GM19467 (cell line): ENCODE data around the gene EPAS1.

ENCODE experiments used
- ATAC-seq: cut with Tn5 transposase; IDR thresholded peaks from one replicate; pipeline ENCODE4 v1.9.1; 2021; ENCODE audit warnings: mild to moderate bottlenecking, moderate library complexity; ENCODE audit not compliant: unreplicated experiment

Gene EPAS1

DNA sequence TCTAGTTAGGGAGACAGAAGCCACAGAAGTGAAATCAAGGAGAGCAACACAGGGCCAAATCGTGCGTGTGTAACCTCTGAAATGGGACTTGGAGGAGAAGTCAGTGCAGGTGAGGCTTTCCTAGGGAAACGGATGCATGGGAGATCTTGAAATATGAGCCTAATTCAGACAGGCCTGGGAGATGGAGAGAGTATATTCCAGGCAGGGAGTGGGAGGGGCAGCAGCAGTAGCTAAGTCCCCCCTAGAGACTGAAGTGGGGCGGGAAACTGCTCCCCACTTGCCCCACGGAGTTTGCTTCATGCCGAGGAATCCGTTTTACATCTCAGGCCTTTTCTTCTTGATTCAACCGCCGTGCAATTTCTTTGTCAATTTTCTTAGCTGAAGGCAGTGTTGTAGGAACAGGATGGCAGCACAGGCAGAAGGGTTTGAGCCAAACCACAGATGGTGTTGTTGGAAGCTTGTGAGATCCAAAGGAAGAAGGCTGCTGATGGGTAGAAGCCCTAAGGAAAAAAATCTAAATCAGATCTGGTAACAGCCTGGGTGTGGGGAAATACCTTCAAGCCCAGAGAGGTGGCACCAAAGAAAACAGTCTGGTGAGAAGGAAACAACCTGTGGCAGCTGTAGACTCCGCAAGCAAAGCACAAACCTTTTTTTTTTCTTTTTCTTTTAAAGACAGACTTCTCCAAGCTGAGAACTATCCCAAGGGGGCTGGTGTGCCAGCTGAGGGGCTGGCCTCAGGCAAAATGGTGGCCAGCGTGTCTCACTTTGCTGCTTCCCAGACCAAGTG is 40.2 kb downstream of the EPAS1 start:
- no peak for ATAC-seq

DNA sequence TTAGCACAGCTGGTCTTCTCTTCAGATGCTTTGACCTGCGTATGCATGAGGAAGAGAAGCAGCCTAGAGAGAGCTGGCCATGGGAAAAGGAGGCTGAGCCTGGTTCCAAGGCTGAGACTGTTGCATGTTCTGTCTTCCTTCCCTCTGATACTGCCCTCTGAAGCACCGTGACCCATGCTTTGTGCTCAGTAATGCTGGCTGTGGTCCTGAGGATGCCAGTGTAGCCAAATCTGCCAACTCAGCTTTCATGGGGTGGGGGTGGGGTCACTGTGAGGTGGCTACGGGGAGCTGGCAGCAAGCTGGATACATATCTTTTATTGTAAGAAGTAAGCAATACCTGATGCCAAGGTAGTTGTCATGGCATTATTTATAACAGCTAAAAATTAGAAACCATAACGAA is 41.5 kb downstream of the EPAS1 start:
- no peak for ATAC-seq

DNA sequence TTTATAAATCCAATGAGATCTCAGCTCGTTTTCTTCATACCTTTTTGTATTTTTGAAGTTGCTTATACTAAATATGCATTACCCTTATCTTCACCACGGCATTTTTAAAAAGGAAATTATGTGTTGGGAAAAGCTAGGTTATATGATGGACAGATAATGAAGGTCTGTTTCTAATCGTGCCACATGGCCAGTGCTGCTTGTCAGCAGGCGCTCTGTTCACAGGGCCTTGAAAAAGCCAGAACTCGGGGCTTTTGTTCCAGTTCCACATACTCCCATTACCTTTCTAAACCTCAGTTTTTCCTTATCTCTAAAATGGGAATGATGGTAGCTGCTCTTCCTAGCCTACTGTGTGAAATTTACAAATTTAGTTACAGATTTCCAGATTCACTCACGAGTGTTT is 42.0 kb downstream of the EPAS1 start:
- no peak for ATAC-seq

DNA sequence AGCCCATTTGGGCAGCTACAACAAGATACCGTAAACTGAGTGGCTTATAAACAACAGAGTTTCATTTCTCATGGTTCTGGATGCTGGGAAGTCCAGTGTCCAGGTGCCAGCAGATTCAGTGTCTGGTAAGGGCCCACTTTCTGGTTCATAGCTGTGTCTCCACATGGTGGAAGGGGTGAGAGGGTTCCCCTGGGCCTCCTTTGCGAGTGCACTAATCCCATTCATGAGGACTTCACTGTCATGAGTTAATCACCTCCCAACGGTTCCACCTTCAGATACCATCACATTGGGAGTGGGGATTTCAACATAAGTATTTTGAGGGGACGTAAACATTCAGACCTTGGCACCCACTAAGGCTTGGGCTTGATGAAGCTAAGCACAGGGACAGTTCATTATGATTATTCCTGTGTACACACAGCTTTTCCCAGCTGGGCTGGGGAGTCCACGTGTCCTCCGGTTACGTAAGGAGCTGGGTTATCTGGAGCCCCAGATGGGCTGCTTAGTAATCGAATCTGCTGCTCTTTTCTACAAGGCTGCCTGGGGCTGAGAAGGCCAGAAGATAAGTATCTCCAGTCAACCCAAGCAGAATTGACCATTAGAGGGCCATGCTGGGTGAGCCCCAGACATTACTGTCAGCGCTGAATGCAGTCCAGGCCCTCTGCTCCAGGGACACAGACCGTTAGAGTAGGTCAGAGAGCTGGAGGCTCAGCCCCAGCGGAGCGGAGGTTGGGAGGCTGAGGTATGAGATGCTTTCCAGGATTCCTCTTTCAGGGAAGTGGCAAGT is 42.7 kb downstream of the EPAS1 start:
- no peak for ATAC-seq

DNA sequence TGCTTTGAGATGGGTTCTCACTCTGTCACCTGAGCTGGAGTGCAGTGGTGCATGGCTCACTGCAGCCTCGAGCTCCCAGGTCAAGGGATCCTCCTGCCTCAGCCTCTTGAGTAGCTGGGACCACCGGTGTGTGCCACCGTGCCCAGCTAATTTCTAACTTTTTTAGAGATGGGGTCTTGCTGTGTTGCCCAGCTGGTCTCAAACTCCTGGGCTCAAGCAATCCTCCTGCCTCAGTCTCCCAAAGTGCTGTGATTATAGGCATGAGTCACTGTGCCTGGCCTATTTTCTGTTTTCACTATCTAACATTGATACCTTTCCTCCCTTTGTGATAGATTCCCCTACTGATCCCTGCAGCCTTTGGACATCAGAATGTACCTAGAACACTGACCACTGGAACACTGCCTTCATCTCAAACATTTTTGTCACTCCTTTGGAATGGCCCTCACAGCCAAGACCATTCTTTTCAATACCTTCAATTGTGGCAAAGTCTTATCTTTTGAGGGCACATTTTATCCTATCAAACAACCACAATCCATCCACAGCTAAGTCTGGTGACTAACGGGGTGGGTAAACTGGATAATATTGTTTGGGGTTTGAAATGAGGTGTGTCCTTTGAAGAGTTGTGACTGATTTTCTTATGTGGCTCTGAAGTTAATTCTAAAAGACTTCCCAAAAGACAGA is 43.7 kb downstream of the EPAS1 start:
- ATAC-seq, result no peak

DNA sequence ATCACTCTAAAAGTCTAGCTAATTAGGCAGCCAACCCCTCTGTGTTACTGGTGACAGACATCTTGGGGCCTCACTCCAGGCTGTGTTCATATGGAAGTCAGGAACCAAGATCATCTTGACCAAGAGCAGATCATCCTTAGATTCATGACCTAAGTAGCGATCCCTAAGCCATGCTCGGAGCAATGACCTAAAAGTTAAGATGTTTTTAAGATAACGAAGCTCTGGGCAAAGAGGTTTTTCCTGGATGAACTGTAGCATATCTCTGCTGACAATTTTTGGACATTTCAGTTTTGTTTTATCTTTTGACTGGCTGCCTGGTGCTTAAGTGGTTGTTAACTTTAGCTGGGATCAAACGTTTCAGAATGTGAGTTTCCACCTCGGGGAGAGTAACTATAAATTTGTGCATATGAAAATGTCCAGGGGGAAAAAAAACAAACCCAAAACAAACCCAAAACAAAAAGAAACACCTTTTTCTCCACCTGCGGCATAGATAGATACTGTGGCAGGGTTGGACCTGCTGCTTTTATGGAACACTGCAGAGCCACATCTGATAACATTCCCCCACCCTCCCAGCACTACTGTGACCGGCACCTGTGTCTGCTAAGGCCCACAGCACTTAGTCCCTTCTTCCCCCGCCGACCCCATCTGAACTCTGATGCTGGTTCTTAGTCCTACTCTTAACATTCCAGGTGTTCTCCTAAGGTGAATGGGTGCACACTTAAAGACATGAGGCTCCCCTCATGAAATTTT is 45.5 kb downstream of the EPAS1 start:
- ATAC-seq, result no peak

DNA sequence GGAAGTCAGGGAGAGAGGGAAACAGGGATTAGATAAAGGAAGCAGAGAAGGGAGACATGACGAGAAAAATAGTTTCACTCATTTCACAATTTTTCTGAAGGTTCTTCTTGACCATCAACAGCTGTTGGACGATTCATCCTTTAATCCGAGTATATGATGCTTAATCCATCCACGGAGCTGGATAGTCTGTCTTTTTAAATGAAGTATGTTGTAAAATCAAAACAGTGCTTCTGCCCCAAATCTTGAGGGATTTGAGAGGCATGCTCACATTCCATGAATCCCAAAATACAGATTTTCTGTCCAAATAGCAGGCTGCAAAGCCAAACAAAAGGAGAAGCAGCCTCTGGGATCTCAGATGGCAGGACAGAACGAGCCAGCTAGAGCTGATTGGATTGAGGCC is 47.5 kb downstream of the EPAS1 start:
- ATAC-seq, result no peak

DNA sequence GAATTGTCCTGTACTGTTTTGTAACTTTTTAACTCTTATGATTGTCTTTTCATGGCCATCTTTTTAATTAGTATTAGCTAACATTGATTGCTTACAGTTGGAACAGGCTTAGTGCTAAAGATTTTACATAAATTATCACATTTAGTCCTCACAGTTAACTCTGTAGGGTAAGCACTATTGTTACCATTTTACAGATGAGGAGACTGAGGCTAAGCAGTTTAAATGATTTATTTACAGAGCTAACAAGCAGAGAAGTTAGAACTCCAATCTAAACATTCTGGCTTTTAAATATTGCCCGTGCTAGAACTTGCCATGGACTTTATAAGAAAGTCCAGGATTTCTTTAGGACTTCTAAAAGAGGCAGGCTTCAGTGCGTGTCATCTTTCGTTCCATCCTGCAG is 48.6 kb downstream of the EPAS1 start:
- ATAC-seq, result no peak

DNA sequence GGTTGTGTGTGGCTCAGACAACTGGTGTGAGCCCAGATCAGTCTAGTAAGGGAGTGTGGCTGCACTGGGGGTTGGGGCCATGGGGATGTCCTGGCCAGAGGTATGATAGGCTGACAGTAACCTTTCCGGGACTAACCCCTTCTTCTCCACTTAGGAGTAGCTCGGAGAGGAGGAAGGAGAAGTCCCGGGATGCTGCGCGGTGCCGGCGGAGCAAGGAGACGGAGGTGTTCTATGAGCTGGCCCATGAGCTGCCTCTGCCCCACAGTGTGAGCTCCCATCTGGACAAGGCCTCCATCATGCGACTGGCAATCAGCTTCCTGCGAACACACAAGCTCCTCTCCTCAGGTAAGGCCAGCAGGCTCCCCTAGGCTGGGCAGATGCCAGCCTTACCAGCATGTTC is 49.5 kb downstream of the EPAS1 start:
- ATAC-seq, result no peak

DNA sequence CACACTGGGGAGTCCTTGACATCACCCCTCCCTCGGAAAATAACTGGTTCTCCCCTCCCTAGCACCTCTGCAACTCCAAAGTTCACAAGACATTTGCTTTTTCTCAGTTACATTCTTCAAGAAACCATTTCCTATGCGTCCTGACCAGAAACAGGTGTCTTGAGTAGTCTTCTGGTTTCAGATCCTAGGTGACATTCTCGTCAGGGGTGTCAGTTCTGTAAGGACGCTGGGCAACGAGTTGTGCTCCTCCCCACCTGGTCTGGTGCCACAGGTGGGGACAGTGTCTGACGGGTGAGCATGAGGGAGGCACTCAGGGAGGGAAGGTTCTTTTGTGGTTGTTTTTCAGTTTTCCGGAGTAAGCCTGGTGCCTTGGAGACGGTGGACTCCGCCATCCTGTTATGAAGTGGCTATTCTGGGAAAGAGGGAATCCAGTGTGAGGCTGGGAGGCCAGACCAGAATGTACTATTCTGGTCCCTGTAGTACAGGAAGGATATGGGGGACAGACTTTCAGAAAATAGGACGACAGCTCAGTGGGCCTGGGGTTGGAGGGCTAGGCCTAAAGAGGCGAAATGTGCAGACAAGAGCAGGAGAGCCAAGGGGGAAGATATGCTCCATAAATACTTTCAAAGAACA is 50.6 kb downstream of the EPAS1 start:
- ATAC-seq, result no peak

DNA sequence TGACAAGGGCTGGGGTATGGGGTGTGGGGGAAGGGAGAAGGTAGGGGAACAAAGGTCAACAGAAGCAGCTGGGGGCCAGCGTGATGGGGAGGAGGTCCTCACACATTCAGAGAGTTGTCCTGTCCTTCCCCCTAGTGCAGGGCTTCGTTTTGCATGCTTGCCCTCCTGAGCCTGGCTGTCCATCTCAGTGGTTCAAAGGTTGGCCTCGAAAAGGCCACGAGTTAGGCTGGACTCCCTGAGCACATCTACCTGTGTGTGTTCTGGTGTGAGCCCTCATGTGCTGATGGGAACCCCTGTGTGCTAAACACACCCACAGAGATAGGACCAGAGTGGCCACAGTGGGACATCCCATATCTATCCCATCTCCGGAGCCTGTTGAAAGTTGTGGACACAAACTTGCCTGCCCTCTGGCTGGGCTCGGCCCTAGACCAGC is 51.9 kb downstream of the EPAS1 start:
- no peak for ATAC-seq

DNA sequence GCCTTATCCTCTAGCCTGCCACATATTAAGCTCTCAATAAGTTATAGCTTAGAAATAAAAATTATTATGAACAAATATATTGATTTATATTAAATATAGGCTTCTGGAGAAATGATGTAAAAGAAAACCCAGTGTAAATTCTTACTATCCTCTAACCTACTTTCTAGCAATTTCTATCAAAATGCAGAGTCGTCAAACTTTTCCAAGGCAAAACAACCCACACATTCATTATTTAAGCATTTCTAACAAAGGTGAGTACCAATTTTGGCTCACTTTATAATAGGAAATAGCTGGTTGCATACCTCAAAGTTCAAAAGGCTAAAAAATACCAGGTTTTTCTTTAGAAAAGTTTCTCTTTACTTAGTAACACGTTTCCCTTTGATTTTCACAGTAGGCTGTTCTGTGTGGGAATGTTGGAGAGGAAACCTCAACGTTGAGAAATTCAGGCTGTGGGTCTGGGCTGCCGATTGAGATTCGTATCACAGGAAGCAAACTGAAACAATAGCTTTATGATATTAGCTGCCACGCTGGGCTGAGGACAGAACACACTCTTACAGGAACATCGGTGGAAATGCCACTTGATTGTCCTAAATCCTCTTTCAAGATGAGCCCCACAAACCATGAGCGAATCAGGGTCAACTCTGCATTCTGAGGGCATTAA is 53.0 kb downstream of the EPAS1 start:
- no peak for ATAC-seq

DNA sequence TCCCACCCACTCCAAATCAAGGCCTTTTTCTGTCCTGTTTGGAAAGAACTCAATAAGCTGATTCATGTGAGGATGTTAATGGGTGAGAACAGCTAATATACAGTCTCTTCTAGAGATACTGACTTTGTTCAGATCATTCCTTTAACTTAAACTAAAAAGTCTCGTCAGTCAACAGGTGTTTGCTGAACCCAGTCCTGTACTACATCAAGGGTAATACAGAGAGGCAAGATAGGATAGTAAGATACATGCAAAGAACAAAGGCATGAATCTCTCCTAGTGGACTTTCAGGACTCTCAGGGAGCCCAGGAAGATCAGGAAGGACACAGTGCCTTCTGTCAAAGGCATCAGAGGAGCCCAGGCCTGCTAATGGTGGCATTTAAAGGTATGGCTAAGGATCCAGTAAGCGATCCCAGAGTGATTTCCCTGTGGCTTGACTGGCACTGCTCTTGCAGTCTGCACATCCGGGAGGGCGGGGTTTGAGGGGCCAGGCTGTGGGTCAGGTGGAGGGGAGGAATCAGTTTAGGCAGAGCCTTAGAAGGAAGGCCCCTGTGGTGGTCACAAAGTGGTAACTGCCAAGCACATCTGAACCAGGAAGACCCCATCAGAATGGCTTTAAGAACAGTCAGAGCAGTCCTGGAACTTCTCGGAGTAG is 54.0 kb downstream of the EPAS1 start:
- ATAC-seq, result no peak

DNA sequence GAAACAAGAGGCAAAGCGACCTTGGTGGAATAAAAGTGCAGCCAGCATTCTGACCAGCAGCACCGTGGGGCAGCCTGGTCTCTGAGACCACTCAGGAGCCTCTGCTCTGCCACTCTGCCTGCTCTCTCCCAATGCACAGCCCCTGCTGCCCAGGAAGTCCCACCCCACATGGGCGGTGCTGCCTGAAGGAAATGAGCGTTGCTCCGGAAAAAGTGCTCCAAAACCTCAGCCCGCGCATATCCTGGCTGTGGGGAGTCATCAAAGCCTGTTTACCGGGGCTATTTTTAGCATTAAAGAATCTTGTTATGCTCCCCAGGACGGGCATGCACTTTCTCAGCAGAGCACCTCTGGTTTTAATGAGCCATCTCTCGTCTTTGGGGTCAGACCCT is 54.5 kb downstream of the EPAS1 start:
- ATAC-seq, result no peak

DNA sequence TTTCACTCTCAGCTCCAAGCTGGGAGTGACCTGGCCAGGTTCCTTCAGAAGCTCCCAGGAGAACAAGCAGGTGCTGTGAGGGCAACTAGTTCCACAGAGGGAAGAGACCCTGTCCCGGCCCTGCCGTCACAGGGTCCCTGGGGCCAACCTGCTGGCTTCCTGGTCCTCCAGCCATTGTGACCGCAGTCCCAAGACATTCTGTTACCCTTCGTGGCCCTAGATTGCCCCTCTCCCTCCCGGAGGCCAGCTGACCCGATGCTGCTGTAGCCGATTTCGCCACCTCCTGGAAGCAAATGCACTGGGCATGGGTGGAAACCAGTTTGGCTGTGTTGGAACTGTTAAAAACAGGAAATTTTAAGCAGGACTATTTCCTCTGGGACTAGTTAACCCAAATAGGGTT is 55.4 kb downstream of the EPAS1 start:
- no peak for ATAC-seq

DNA sequence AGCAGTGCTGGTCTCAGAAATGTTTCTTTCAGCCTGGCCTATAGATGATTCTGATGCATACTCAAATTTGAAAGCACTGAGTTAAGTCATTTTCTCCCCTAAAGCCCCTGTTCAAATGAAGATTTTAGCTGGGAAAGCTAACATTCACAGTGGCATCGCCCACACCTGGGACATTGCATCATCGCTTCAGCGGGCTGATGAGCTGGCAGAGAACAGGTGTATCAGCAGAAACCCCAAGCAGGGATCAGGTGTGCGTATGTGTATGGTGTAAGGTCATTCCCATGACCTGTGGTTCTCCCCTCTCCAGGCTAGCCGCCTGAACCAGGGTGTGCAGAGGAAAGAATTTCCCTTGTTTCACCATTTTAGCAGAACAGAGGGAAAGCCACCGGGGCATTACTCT is 56.3 kb downstream of the EPAS1 start:
- ATAC-seq, result no peak

DNA sequence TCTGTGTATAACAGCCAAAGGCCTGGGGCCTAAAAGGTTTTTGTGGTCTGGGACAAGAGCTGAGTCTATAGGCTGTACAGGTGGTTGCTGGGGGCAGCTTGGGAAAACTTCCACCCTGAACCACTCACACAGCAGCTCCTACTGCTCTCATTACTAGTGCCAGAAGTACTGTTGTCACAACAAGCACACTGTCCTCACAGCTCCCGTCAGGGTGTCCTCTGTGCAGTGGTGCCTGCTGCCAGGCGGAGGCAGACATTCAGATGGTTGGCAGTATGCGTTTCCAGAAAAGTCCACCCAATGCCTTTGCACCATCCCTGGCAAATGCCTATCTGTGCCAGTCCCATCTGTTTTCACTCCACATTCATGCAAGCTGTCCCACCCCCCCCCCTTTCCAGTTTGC is 58.5 kb downstream of the EPAS1 start:
- ATAC-seq, result no peak

DNA sequence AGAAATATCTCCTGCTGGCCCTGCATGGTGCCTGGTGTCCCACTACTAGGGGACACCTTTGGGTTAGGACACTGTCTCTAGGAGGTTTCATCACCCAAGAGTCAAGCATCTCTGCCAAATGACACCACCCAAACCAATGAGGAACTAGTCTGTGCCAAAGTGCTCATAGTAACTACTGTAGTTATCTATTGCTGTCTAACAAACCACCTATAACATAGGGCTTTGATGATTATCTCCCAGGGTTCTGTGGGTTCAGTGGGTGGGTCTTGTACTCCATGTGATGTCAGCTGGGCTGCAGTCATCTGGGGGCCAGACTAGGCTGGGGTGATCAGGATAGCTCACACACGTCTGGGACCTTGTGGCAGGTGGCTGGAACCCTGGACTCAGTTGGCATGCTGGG is 59.8 kb downstream of the EPAS1 start:
- ATAC-seq, result no peak

DNA sequence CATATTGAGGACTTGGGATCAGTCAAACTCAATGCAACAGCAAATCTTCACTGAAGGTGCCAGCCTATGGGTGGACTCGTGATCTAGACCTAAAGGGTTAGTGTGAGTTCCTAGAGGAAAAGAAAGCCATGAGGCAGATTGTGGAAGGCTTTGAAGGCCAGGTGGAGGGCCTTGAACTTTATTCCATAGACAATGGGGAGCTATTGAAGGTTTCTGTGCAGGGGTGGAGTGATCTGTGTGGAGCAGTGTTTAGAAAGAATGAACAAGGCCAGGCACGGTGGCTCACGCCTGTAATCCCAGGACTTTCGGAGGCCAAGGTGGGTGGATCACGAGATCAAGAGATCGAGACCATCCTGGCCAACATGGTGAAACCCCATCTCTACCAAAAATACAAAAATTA is 61.5 kb downstream of the EPAS1 start:
- ATAC-seq, result no peak

DNA sequence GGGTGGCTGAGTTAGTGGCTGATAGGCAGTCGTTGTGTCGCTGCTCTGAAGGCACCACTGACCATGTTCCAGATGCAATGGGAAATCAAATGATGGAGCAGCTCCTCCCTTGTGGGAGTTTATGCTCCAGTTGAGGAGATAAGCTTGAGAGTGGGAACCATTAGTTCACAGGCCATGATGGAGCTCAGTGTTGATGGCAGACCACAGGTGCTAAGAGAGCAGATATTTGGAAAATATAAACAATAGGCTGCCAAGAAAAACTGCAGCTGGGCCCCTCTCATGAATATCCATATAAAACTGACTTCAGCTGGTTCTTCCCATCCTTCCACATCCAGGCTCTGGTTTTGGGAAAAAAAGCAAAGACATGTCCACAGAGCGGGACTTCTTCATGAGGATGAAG is 63.1 kb downstream of the EPAS1 start:
- ATAC-seq, result no peak
